PC-3 (cell line): ENCODE measurements around the gene RYR2.

Experiments used
- EZH2 ChIP-seq: fragments of 300-600 bp; sonication (generic); IDR thresholded peaks from one replicate; pipeline ENCODE4 v1.6.1; 2017; ENCODE audit warnings: antibody characterized with exemption, mild to moderate bottlenecking, low read length; ENCODE audit not compliant: unreplicated experiment
- TF ChIP-seq, protein P1 (sequence below): fragments of 300-600 bp; sonication (generic); conservative IDR thresholded peaks from 2 replicates; pipeline ENCODE4 v1.5.1; 2017; ENCODE audit warnings: antibody characterized with exemption, low read depth, mild to moderate bottlenecking, low read length

- TF ChIP-seq, protein P1, sequence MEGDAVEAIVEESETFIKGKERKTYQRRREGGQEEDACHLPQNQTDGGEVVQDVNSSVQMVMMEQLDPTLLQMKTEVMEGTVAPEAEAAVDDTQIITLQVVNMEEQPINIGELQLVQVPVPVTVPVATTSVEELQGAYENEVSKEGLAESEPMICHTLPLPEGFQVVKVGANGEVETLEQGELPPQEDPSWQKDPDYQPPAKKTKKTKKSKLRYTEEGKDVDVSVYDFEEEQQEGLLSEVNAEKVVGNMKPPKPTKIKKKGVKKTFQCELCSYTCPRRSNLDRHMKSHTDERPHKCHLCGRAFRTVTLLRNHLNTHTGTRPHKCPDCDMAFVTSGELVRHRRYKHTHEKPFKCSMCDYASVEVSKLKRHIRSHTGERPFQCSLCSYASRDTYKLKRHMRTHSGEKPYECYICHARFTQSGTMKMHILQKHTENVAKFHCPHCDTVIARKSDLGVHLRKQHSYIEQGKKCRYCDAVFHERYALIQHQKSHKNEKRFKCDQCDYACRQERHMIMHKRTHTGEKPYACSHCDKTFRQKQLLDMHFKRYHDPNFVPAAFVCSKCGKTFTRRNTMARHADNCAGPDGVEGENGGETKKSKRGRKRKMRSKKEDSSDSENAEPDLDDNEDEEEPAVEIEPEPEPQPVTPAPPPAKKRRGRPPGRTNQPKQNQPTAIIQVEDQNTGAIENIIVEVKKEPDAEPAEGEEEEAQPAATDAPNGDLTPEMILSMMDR = no peak
- TF ChIP-seq EZH2 = no peak
Measured at GRCh38 chr1:237300642-237301041, 258.7 kb downstream of the RYR2 start.
